SU-DHL-6 (cell line): ENCODE results near the gene RPN1.

Experiments
- H2AFZ ChIP-seq: fragments of 200-600 bp; sonication (generic); 2 replicates; pipeline ENCODE4 v1.6.1; 2014; ENCODE audit warnings: low read depth, mild to moderate bottlenecking, moderate library complexity, mixed read lengths, antibody characterized with exemption, low read length; ENCODE audit not compliant: severe bottlenecking
- H3F3A ChIP-seq: fragments of 200-600 bp; shearing (Covaris generic); 2 replicates; pipeline ENCODE4 v1.6.0; 2016; ENCODE audit warnings: antibody characterized with exemption, mild to moderate bottlenecking; ENCODE audit not compliant: insufficient read depth
- H3K27ac ChIP-seq: fragments of 200-600 bp; sonication (generic); 2 replicates; pipeline ENCODE4 v1.5.1; 2016; ENCODE audit warnings: low read depth, mild to moderate bottlenecking, low read length, moderate library complexity, mixed read lengths
- H3K27me3 ChIP-seq: fragments of 200-600 bp; sonication (generic), shearing (Covaris generic); 2 replicates; pipeline ENCODE4 v1.6.0; 2014; ENCODE audit warnings: mild to moderate bottlenecking, low read length
- H3K36me3 ChIP-seq: fragments of 200-600 bp; sonication (generic); 2 replicates; pipeline ENCODE4 v1.6.1; 2014; ENCODE audit warnings: mild to moderate bottlenecking, low read length, mixed read lengths
- H3K4me2 ChIP-seq: fragments of 300-600, 200-600 bp; shearing (Covaris generic), sonication (generic); 2 replicates; pipeline ENCODE4 v1.6.0; 2014; ENCODE audit warnings: low read length, low read depth, mild to moderate bottlenecking; ENCODE audit not compliant: poor library complexity, severe bottlenecking
- H3K4me3 ChIP-seq: fragments of 200-600 bp; sonication (generic); 2 replicates; pipeline ENCODE4 v1.5.1; 2014; ENCODE audit warnings: antibody characterized with exemption, low read length, mild to moderate bottlenecking, mixed read lengths; ENCODE audit not compliant: insufficient read depth, poor library complexity, severe bottlenecking
- H3K79me2 ChIP-seq: fragments of 200-600 bp; sonication (generic); 2 replicates; pipeline ENCODE4 v1.6.1; 2014; ENCODE audit warnings: mild to moderate bottlenecking, low read length, moderate library complexity; ENCODE audit not compliant: insufficient read depth
- H3K9ac ChIP-seq: fragments of 200-600 bp; sonication (generic); 2 replicates; pipeline ENCODE4 v1.7.0; 2014; ENCODE audit warnings: mild to moderate bottlenecking, low read length
- H3K9me2 ChIP-seq: fragments of 200-600 bp; sonication (generic); replicated peaks from 2 replicates; pipeline ENCODE4 v1.6.1; 2014; ENCODE audit warnings: low read length; ENCODE audit not compliant: insufficient read depth
- H3K9me3 ChIP-seq: fragments of 200-600 bp; sonication (generic); 2 replicates; pipeline ENCODE4 v1.6.1; 2014; ENCODE audit warnings: low read length, mixed read lengths; ENCODE audit not compliant: insufficient read depth
- H4K20me1 ChIP-seq: fragments of 200-600 bp; sonication (generic); 2 replicates; pipeline ENCODE4 v1.6.1; 2014; ENCODE audit warnings: low read depth, mild to moderate bottlenecking, antibody characterized with exemption, low read length, moderate library complexity, mixed read lengths
- EZH2phosphoT487 ChIP-seq: fragments of 200-600 bp; sonication (generic), shearing (Covaris generic); conservative IDR thresholded peaks from 2 replicates; pipeline ENCODE4 v1.6.1; 2018; ENCODE audit warnings: mild to moderate bottlenecking, antibody characterized with exemption, low read length, moderate library complexity, mixed read lengths
- TF ChIP-seq, protein P1 (sequence below): fragments of 200-600 bp; sonication (generic); IDR thresholded peaks from one replicate; pipeline ENCODE4 v1.5.1; 2017; ENCODE audit warnings: antibody characterized with exemption, mild to moderate bottlenecking, low read length, moderate library complexity; ENCODE audit not compliant: insufficient read depth, poor library complexity, severe bottlenecking

RPN1 gene

DNA sequence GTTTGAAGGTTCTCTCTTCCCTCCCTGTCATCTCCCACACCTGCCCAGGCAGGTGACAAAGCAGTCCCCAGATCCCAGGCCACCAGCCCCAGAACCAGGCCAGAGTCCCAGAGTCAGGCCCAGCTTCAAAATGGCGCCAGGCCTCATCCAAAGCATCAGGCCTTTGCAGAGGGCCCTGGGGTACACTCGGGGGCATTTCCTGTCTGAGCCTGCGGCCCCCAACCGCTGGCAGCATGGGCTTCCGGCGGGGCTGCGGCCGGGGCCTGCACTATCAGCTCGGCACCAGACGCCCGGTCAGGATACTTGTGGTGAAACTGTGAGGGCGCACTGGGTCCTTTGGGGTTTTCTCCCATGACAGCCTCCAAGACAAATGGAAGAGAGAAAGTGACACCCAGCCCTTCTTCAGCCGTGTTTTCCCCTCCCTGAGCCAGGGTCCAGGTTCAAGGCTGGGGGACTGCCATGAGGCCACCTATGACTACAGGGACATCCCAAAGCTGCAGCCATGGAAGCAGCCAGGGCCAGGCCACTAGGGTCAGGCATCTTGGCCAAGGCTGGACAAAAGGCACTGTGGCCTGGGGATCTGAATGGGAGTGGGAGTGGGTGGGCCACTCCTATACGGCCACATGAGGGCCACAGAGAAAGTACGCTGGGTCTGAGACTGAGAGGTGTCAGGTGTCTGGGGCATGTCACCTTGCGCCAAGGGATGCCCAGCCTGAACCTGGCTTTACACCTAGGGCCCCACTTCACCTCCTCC lies 33.9 kb downstream of the RPN1 start:
- Histone ChIP-seq H3F3A (peaks cover 17% of the 10 kb centered on the region), H3K4me3 (no peak overlapping the region), H2AFZ (peak overlapping the region; percentile 53), H3K4me2 (peak overlapping the region; percentile 62), H3K36me3 (no peaks in the 10 kb centered on the region), H3K79me2 (peaks cover 15% of the 10 kb centered on the region), H3K9ac (peak overlapping the region; percentile 86), H3K27me3 (no peaks in the 10 kb centered on the region), H3K9me2 (no peaks in the 10 kb centered on the region), H3K27ac (no peak overlapping the region), H3K9me3 (no peaks in the 10 kb centered on the region), H4K20me1 (no peaks in the 10 kb centered on the region)
- TF ChIP-seq EZH2phosphoT487 = no peak
- TF ChIP-seq, protein P1, sequence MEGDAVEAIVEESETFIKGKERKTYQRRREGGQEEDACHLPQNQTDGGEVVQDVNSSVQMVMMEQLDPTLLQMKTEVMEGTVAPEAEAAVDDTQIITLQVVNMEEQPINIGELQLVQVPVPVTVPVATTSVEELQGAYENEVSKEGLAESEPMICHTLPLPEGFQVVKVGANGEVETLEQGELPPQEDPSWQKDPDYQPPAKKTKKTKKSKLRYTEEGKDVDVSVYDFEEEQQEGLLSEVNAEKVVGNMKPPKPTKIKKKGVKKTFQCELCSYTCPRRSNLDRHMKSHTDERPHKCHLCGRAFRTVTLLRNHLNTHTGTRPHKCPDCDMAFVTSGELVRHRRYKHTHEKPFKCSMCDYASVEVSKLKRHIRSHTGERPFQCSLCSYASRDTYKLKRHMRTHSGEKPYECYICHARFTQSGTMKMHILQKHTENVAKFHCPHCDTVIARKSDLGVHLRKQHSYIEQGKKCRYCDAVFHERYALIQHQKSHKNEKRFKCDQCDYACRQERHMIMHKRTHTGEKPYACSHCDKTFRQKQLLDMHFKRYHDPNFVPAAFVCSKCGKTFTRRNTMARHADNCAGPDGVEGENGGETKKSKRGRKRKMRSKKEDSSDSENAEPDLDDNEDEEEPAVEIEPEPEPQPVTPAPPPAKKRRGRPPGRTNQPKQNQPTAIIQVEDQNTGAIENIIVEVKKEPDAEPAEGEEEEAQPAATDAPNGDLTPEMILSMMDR = no peak

DNA sequence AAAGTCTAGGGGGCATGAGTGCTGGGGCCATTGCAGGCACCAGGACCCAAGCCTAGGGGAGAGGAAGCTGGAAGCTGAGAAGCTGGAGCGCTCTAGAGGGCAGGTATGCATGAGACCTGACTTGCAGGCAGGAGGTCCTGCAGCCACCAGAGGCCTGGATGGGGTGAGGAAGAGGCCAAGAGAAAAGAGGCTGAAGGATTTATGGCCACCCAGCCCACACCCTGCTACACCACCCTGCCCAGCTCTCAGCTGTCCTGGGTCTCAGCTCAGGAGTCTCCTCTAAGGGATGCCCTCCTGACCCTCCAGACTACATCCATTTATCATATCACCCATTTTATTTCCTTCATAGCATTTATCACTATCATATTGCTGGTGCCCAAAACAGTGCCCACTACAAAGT lies 36.5 kb downstream of the RPN1 start:
- H3K4me3 ChIP-seq = no peak overlapping the region
- H3K9me2 ChIP-seq = no peaks in the 10 kb centered on the region
- no peaks in the 10 kb centered on the region for H3K9me3 ChIP-seq
- H3K4me2 ChIP-seq = no peak overlapping the region
- no peaks in the 10 kb centered on the region for H3K27me3 ChIP-seq
- H2AFZ ChIP-seq = no peak overlapping the region
- no peaks in the 10 kb centered on the region for H3K36me3 ChIP-seq
- H3K79me2 ChIP-seq = peaks cover 15% of the 10 kb centered on the region
- no peak overlapping the region for H3K9ac ChIP-seq
- TF ChIP-seq, protein P1 = no peak
- TF ChIP-seq EZH2phosphoT487 = no peak
- 0 out of 2 replicates have a peak, but pooled peaks cover under 1% of the 10 kb centered on the region for H3F3A ChIP-seq
- no peaks in the 10 kb centered on the region for H4K20me1 ChIP-seq
- H3K27ac ChIP-seq = no peak overlapping the region

DNA sequence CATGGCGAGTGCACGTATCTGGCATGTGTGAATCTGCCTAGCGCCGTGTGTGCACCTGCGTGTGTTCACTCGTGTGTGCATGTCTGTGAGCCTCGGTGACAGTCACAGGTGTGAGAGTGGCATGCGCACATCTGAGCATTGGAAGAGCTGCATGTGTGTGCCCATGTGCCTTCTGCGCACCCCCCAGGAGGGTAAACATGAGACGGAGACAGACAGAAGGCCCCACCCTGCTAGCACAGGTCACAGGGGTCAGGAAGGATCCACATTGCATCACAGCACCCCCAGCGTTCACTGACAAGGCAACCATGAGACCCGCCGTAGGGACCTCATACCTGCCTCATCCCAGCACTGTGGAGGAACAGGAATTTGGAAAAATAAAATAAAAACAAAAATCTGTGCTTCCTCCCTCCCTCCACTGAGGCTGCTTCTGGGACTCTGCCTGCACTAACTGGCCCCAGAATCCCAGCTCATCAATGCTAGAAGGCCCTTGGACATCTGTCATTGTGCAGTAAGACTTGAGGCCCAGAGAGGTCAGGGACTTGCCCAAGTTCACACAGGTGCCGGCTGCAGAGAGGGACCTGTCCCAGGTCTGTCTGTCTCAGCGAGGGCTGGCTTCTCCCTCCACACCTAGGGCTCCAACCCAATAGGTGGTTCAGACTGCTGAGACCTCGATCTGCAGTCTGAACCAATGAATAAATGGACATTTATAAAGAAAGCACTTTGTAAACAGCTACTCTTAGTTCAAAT lies 37.4 kb downstream of the RPN1 start:
- Histone ChIP-seq H3K79me2 (peaks cover 8% of the 10 kb centered on the region; the same call in 1 of the 2 replicates), H3K9me3 (no peaks in the 10 kb centered on the region), H2AFZ (no peak overlapping the region), H3K9ac (no peak overlapping the region), H4K20me1 (no peaks in the 10 kb centered on the region), H3K27me3 (no peaks in the 10 kb centered on the region), H3K4me3 (no peak overlapping the region), H3K4me2 (no peak overlapping the region), H3K27ac (no peak overlapping the region), H3K36me3 (no peaks in the 10 kb centered on the region), H3F3A (no peaks in the 10 kb centered on the region), H3K9me2 (no peaks in the 10 kb centered on the region)
- TF ChIP-seq EZH2phosphoT487 = no peak
- TF ChIP-seq, protein P1 = no peak
